GM12801 (cell line): Measurements from ENCODE around the gene SORBS1.

Experiments used
- CTCF ChIP-seq: IDR thresholded peaks from one replicate; pipeline ENCODE4 v1.5.1; 2011; ENCODE audit warnings: control low read depth; ENCODE audit not compliant: insufficient read length; ENCODE audit errors: extremely low read depth

The SORBS1 gene

GRCh38 chr10:95421782-95422181 lies 139.4 kb downstream of the SORBS1 start:
- no peak for TF ChIP-seq CTCF

GRCh38 chr10:95419399-95419798 lies 141.8 kb downstream of the SORBS1 start:
- no peak for TF ChIP-seq CTCF

GRCh38 chr10:95416973-95417372 lies 144.2 kb downstream of the SORBS1 start:
- no peak for TF ChIP-seq CTCF

- TF ChIP-seq CTCF, result no peak
Measured at GRCh38 chr10:95416270-95416669, 144.9 kb downstream of the SORBS1 start.

- no peak for TF ChIP-seq CTCF
Measured at GRCh38 chr10:95415621-95416031, 145.5 kb downstream of the SORBS1 start.

GRCh38 chr10:95414844-95415485 lies 146.2 kb downstream of the SORBS1 start:
- no peak for TF ChIP-seq CTCF

- no peak for TF ChIP-seq CTCF
Measured at GRCh38 chr10:95414016-95414830, 146.9 kb downstream of the SORBS1 start.
